ENCODE results near the gene WFDC11.

DNA sequence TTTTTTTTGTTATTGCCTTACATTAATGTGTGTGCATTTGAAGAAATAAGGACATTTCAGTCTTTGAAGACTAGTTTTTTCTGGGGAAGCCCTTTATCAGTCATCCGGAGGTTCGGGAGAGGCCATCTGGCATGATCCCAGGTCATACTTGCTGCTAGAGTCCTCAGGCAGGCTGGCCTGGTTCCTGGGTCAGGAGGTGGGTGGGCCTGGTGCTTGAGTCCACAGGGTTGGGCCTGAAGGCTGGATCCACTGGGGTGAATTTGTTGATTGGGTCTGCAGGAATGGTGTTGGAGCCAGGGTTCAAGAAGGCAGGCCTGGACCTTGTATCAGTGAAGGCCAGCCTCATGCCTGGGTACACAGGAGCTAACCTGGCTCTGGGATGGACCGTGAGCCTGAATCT is 23.2 kb downstream of the WFDC11 start:
- TF ChIP-seq EZH2 (IDR thresholded peaks at IDR 0.05; ENCODE audit: insufficient read depth, poor library complexity, severe bottlenecking): no peak
- no peak for TF ChIP-seq EZH2phosphoT487 (IDR thresholded peaks at IDR 0.05; ENCODE audit: insufficient read depth, low read depth)
